IPS-NIHi11 (cell line): ENCODE results near the gene LINGO3.
A peak's percentile ranks its signal among the peaks of the same experiment; 100 is the strongest.

Source experiments
- DNase-seq: peaks from one replicate; pipeline ENCODE4 v3.0.0; 2012; ENCODE audit warnings: mixed read lengths, low spot score

Gene LINGO3

GRCh38 chr19:2339644-2340310 lies 31.8 kb upstream of the LINGO3 start:
- DNase-seq = no peak

- no peak for DNase-seq
Observed at GRCh38 chr19:2338751-2339643, 31.0 kb upstream of the LINGO3 start.

GRCh38 chr19:2338055-2338615 lies 30.2 kb upstream of the LINGO3 start:
- no peak for DNase-seq

- DNase-seq = peak; percentile 82
Observed at GRCh38 chr19:2337329-2337707, 29.4 kb upstream of the LINGO3 start.

DNA sequence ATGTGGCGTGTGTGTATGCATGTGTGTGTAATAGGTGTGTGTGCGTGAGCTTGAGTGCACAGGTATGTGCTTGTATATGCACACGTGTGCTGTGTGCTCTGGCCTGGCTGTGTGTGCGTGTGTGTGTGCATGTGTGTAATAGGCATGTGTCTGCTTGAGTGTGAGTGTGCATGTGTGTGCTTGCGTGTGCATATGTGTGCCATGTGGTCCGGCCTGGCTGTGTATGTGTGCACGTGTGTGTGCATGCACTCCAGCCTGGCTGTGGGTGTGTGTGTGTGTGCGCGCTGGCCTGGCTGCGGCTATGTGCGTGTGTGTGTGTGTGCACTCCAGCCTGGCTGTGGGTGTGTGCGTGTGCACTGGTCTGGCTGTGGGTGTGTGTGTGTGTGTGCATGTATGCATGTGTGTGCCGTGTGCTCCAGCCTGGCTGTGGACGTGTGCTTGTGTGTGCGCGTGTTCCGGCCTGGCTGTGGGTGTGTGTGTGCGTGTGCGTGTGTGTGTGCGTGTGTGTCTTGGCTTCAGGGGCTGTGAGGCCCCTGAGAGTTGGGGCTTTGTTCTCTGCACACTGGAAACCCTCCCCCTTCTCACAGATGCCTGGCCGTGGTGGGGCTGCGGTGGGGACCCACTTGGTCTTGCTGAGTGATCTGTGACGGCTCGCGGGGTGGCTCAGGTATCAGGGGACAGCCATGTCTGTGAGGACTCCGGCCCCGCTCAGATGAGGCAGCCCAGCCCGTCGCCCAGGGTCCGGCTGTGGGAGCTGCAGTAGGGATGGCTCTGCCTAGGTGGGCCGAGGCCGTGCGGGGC lies 28.8 kb upstream of the LINGO3 start:
- no peak for DNase-seq

DNA sequence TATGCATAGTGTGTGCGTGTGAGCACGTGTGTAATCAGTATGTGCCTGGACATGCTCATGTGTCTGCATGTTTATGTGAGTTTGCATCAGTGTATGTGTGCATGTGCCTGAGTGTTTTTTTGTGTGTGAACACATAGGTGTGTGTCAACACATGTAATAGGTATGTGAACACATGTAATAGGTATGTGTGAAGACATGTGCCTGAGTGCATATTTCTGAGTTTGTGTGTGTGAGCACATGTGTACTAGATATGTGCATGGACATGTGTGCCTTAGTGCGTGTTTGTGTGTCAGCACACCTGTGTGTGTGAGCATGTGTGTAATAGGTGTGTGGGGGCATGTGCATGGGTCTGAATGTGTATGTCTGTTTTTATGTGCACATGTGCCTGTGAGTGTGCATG lies 27.9 kb upstream of the LINGO3 start:
- DNase-seq = no peak

GRCh38 chr19:2334986-2335846 lies 27.3 kb upstream of the LINGO3 start:
- DNase-seq = no peak

- DNase-seq = no peak
Observed at GRCh38 chr19:2334426-2334825, 26.5 kb upstream of the LINGO3 start.

GRCh38 chr19:2333807-2334211 lies 25.9 kb upstream of the LINGO3 start:
- no peak for DNase-seq

GRCh38 chr19:2333027-2333806 lies 25.3 kb upstream of the LINGO3 start:
- DNase-seq = no peak

GRCh38 chr19:2332341-2333026 lies 24.5 kb upstream of the LINGO3 start:
- DNase-seq = no peak

DNA sequence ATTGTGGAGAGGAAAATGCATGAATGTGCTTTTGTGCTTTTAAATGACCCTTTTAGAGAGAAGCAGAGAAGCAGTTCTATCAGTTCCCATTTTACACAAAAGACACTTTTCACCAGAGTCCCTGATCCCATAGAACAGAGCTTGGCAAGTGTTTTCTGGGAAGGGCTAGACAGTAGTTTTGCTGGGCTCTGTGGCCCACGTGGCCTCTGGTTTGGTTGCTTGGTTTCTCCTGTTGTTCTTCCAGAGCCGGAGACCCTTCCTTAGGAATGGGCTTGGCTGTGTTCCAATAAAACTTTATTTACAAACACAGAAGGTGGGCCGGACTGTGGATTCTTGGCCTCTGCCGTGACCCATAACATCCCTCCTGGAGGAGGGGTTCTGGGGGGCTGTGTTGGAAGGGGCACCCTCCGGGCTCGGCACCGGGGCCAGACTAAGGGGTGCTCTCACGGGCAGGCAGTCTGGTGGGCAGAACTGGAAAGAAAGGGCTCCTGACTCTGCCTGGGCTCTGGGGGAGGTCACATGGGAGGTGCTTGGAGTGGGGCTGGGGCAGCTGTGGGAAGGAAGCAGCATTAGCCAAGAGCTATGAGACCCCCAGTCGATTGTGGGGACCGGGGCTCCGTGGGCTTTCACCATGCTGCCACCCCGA lies 23.8 kb upstream of the LINGO3 start:
- DNase-seq = no peak

DNA sequence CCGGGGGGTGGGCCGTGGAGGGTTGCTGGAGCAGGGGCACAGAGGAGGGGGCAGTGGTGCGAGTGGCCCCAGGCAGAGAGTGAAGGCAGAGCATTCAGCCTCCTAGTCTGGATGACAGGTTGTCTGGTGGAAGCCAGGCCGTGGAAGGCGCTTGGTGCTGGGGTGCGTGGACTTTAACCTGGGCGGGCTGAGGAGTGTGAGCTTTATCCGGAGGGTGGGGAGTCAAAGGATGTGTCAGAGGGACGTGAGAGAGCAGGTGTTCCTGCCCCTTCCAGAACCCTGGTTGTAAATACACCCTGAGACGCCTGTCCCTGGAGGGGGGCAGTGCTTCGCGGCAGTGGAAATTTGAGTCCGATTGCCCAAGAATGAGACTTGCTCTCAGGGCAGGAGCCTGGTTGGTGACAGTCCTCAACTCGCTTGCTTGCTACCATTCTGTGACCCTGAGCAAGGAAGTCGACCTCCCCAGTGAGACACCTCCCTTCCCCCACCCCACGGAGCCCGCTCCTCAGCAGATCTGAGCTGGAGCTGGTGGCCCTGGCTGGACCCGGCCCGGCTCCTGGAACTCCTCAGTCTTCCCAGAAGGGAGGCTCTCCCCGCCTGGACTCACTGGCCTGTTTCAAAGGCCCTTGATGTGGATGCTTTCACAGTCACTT lies 22.8 kb upstream of the LINGO3 start:
- DNase-seq = no peak

DNA sequence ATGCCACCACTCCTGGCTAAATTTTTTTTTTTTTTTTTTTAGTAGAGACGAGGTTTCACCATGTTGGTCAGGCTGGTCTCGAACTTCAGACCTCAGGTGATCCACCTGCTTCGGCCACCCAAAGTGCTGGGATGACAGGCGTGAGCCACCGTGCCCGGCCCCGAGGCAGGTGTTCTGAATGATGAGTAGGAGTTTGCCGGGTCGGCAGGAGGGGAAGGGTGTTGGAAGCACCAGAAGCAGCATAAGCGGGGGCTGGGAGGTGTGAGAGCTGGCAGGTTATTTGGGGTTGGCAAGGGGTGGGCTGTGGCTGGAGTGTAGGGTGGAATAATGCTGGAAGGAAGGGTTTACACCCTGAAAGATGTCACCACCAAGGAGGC lies 22.3 kb upstream of the LINGO3 start:
- DNase-seq = no peak

DNA sequence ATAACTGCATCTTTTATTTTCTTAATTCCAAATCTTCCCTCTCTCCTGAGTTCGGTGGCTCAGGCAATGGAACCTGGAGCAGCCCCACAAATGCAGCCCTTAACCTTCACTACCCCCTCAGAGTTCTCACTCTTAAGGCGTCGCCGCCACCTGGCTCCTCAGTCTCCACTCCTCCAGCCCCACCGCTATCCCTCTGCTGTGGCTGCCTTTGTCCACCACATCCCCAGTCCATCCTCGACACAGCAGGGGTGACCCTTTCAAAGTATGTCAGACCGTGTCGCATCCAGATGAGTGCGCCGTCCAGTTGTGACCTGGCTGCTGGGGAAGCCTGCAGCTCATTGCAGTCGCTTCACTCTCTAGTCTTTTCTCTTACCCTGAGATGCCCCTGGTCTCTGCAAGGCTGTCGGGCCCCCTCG lies 21.6 kb upstream of the LINGO3 start:
- no peak for DNase-seq

DNA sequence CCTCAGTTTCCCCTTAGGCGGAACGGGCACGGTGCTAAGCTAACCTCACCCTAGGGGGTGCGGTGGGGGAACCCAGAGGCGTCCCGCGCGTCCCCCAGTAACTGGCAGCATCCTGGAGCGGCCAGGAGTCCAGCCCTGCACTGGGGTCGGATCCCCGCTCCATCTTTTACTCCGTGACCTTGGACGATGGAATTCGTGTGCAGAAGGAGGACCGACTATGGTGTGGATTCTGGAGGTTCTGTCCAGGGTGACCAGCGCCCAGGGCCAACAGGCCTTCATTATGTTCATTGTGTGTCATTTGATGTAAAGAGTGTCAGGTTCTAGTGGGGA lies 21.2 kb upstream of the LINGO3 start:
- no peak for DNase-seq

DNA sequence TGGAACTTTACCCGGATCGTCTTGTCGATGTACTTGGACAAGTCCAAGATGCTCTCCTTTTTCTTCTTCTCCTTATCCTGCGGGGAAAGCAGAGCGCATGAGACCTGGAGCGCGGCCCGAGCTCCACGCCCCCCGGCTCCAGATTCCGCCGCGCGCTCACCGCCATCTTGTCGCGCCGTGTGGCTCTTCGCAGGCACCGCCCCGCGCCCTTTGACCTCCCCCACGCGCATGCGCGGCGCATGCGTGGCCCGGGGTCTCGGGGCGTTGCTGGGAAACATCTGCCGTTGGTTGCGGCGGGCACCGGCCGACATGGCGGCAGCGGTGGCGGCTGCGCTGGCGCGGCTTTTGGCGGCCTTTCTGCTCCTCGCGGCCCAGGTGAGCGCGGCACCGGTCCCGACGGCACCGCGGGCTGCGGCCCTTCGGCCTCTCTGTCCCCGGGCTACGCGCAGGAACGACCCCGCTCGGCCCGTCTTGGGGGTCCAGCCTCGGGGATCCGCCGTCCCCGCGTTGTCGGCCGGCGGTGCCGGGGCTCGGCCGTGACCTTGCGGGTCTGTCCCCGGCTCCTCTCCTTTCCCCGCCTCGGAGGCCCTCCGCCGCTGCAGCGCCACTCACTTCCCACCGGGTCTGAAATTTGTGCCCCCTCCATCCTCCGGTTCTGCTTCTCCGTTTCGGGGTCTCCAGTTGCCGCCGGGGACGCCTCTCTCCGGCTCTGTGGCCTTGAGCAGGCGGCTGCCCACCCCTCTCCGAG lies 20.6 kb upstream of the LINGO3 start, which contains the start of the genes LSM7 and SPPL2B:
Gene LSM7, minus strand, starts transcription at position 186 of the 748 bp plus-strand sequence. Its CDS starts 20 bp downstream, at position 166.
Gene SPPL2B, plus strand, starts transcription at position 284 of the 748 bp plus-strand sequence. Its CDS starts 26 bp downstream, at position 310.
- DNase-seq = peak; percentile 99

DNA sequence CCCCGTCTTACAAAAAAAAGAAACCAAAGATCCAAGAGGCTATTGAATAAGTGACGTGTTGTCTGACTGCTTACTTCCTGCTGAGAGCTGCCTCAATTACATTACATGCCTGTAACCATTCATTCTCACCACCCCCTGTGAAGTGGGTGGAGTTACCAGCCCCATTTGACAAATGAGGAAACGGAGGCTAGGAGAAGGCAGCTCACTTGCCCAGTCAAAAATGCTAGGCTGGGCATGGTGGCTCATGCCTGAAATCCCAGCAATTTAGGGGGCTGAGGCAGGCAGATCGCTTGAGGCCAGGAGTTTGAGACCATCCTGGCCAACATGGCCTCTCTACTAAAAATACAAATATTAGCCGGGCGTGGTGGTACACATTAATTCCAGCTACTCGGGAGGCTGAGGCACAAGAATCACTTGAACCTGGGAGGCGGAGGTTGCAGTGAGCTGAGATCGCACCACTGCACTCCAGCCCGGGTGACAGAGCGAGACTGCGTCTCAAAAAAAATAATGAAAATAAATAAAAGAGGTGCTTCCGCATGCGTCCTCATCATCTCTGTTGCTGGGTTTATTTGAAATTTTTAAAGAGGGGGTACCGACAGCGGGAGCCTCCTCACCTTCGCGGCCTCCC lies 19.9 kb upstream of the LINGO3 start:
- peak; percentile 75 for DNase-seq
